GM21737 (cell line): ENCODE data around the gene POP4.
"Not testable (repeated sequence)": the region's sequence is repeated elsewhere in the genome, so short reads cannot be mapped to it uniquely, and the experiment has no call there.

Experiments used
- ATAC-seq: cut with Tn5 transposase; IDR thresholded peaks from one replicate; pipeline ENCODE4 v1.9.1; 2021; ENCODE audit warnings: mild to moderate bottlenecking, moderate library complexity; ENCODE audit not compliant: unreplicated experiment

POP4 gene, protein sequence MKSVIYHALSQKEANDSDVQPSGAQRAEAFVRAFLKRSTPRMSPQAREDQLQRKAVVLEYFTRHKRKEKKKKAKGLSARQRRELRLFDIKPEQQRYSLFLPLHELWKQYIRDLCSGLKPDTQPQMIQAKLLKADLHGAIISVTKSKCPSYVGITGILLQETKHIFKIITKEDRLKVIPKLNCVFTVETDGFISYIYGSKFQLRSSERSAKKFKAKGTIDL

DNA sequence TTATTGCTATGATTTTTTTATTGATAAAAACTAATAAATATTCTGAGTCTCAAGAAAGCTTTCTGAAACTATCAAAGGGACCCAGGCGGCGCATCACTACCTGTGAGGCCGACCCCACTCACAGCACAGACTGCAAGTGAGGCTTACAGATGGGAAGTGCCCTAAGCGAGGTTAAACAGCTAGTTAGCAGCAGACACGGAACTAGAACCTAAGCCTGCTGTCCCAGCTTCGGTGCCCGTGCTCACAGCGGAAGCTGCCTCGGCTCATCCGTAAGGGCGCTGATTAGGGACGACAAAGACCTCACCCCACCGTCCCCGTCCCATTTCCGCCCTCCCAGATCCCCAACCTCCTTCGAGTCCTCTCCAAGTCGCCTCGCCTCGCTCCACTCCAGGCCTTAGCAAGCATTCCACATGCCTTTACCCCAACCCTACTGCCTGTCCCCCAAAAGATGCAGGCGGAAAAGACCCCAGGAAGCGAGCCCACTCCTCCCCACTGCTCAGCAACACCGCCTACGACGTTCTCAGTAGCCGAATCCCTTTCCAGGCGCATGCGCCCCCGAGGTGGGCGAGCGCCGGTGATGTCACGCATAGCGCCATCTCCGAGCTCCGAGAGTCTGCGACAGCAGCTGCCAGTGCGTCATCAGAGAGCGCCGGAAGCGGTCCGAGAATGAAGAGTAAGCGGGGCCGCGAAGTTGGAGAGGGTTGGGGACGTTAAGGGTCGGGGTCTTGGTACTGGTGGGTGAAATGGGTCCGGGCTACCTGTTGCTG, at the start of gene POP4:
TSS of gene POP4 (plus strand) at position 631 of the 767 bp plus-strand sequence. CDS start at position 667, 36 bp downstream.
- peak; percentile 60 for ATAC-seq

DNA sequence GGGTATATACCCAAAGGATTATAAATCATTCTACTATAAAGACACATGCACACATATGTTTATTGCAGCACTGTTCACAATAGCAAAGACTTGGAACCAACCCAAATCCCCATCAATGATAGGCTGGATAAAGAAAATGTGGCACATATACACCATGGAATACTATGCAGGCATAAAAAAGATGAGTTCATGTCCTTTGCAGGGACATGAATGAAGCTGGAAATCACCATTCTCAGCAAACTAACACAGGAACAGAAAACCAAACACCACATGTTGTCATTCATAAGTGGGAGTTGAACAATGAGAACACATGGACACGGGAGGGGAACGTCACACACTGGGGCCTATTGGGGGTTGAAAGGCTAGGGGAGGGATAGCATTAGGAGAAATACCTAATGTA, 47.0 kb upstream of the POP4 start:
- not testable (repeated sequence) for ATAC-seq

DNA sequence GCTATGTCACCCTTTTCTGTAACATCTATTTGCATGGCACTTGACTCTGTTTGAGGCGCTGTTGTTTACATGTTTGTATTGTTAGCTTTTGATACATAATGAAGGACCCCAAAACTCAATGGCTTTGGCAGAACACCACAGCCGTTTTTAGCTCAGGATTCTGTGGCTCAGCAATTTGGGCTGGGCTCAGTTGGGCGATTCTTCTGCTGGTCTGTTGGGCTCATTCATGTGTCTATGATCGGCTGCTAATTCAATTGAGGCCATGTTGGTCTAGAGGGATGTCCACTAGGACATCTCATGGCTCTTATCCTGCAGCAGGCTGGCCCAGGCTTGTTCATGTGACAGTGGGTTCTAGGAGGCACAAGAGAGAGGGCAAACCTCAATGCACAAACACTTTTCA, 46.3 kb upstream of the POP4 start:
- ATAC-seq = no peak

GRCh38 chr19:29560313-29561075, 45.6 kb upstream of the POP4 start:
- no peak for ATAC-seq

DNA sequence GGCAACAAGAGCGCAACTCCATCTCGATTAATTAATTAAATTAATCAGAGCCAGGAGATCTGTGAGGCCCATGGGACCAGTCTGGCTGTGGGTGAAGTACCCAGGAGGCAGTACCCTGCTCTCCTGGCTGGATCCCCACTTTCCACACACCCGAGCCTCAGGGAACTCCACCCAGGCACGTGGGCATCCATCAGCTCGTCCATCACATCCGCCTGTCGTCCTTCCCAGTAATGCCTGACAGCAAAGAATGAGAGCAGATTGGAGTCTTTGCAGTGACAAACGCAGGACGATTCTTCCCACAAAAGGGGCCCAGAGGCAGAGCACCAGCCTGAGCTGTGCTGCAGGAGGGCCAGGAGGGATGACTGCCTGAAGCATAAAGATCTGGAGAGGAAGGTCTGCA, 44.5 kb upstream of the POP4 start:
- no peak for ATAC-seq

DNA sequence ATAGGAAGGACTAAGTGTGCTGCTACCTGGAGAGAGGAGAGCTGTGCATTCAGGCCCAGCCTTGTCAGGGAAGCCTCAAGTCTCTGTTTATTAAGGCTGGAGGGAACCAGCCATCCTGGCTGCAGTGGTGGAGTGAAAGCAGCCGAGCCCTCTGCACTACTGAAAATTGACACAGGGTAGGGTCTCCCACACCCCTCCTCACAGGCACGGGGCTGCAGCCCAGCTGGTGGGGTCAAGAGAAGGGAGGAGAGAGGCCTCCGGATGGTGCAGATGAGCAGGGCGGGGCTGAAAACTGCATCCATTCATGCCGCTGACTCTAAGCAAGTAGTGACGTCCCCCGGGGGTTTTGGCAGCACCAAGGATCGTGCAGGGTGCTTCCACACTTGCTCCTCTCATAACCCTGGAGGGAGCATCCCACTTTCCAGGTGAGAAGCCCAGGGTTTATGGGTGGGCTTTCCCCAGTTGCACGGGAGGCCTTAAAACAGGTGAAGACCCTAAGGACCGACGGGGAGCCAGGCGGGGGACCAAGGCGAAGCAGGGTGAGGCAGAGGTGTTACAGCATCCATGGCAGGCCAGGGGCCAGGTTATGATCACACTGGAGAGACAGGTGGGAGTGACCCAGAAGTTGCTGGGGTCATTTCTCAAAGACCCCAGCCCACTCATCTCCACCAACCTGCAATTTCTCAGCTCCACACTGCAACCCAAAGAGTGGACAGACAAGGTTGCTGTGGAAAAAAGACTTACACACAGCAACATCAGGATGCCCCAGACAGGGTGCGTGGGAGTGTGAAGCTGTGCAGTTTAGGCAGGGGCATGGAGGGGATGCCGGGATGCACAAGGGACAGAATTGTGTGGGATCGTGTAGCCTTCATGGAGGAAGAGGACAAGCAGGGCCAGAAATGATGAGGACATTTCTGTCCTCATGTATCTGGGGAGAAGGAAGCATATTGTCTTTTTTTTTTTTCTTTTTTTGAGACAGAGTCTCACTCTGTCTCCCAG, 43.5 kb upstream of the POP4 start:
- ATAC-seq = no peak

DNA sequence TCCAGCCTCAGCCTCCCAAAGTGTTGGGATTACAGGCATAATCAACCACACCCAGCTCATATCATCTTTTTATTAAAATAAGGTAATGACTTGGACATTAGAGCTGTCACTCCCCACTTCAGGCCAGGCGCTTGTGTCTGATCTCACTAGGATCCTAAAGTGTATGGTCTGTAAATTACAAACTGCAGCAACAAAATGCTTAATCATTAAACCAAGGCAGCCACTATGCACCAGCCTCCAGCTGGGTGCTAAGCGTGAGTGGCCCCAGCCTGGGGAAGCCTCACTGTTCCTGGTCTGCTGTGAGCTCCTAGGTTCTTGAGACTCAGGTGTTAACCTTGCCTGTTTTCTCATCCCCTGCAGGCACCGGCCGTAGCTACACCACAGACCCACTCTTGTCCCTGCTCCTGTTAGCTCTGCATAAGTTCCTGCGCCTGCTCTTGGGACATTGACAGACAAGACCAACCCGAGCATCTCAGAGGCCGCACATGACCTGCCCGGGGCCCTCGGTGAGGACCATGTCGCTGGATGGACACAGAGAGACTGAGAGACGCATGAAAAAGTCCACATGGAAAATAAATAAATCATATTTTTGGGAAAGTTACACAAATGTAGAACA, 42.5 kb upstream of the POP4 start:
- ATAC-seq = no peak

GRCh38 chr19:29564574-29565005, 41.5 kb upstream of the POP4 start:
- ATAC-seq = no peak

DNA sequence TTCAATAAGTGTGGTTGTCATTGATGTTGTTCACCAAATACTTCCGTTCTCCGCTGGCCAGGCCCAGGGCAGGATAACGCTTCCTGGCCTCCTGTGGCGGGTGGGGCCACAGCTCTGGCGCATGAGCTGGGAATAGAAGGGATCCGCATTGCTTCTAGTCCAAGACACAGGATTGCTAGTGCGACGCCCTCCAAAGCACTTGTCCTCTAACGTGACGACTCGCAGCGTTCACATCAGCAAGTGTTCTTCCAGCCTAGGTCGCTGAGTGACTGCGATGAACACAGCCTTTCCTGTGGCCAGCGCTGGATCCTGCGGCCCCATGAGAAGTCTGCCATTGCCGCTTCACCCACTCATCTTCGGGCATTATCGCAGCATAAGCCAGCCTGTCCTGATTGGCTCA, 40.9 kb upstream of the POP4 start:
- no peak for ATAC-seq

GRCh38 chr19:29566496-29567054, 39.5 kb upstream of the POP4 start:
- no peak for ATAC-seq

- ATAC-seq = no peak
Measured at GRCh38 chr19:29567366-29567915, 38.6 kb upstream of the POP4 start.

DNA sequence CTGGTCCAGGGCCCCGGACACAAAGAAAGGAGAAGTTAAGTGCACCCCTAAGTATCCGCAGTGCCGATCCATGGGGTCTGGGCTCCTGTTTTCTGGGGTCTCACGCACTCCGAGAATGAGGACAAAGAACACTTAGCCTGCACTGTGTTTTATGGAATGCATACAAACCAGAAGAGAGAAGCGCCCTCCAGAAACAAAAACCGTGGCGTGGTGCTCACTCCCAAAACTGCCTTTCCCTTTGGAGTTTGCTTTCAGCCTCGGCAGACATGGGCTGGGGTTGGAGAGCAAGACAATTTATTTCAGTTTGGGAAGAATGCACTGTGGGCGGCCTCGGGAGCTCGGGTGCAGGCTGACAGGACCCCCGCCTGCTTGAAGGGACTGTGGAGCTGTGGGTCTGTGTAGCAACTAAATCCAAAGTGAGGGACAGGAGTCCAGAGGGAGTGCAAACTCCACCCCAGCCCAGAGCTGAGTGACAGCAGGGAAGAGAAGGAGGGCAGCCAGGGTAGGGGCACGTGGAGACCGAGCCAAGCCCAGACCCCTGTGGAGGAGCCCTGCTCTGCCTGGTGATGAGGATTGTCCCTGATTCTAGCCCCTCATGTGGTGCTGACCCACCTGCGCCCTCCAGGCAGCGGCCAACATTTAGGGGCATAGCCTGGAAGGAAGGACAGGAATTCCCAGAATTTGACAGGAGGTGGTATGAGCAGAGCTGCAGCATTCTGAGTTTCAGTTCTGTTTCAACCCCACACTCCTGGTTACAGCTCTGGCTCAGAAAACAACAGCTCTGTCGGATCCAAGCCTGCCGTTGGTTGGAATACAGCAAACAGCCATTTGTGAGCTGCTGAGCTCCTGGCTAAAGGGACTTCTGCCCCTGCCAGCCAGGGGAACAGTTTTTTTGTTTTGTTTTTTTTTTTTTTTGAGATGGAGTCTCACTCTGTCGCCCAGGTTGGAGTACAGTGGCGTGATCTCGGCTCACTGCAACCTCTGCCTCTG, 37.8 kb upstream of the POP4 start:
- no peak for ATAC-seq

DNA sequence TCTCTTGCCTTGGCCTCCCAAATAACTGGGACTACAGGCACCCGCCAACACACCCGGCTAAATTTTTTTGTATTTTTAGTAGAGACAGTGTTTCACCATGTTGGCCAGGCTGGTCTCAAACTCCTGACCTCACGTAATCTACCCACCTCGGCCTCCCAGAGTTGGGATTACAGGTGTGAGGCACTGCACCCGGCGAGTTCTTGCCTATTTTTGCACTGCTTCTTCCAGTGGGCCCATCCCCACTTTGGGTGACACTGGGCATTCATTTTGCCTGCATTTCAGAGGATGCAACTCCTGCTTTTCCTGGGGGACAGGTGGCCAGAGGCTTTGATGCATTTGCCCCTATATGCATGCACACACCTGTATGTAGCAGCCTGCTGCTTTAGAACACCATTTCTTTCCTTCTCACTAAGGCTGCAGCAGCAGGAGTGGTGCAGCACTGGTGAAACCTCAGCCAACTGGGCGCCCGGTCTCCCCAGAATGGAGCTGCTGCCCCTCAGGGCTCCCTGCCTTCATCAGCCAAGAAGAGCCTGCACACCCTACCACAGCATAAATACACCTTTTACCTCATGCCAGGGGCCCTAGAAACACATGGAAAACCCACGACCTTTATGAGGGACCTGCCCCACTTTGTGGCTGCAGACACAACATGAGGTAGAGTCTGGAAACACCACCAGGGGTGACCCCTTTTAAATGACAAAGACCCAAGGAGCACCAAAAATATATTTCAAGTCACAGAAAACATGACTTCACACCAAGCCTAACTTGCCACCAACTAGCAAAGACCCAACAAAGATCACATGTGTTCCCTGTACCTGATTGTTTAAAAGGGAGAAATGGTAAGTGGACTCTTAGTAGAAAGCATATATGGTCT, 36.8 kb upstream of the POP4 start:
- no peak for ATAC-seq

DNA sequence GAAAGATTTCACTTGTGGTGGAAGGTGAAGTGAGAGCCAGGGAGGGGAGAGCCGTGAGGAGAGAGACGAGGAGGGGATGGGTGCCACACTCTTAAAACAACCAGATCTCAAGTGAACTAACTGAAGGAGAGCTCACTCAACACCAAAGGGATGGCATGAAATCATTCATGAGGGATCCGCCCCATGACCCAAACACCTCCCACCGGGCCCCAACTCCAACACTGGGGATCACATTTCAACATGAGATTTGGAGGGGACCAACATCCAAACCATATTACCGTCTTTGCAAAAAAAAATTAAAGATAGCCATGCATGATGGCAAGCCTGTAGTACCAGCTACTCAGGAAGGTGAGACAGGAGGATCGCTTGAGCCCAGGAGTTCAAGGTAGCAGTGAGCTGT, 34.9 kb upstream of the POP4 start:
- ATAC-seq = no peak

- ATAC-seq = no peak
Measured at GRCh38 chr19:29573486-29573885, 32.6 kb upstream of the POP4 start.

DNA sequence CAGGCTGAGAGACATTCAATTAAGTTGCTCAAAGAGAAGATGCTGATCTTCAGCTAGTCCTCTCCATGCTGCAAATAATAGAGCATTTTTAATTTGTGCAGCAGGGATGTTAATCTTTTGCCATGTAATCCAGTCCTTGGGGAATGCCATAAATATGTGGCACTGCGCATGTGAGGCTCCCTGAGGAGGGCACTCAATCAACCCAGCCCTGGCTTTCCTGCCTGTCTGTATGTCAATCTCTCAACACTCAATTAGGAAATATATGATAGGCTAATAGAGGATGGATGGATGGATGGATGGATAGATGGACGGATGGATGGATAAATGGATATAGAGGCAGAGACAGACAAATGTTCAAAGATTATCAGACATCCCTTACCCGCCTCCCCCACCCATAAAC, 31.6 kb upstream of the POP4 start:
- ATAC-seq = no peak

DNA sequence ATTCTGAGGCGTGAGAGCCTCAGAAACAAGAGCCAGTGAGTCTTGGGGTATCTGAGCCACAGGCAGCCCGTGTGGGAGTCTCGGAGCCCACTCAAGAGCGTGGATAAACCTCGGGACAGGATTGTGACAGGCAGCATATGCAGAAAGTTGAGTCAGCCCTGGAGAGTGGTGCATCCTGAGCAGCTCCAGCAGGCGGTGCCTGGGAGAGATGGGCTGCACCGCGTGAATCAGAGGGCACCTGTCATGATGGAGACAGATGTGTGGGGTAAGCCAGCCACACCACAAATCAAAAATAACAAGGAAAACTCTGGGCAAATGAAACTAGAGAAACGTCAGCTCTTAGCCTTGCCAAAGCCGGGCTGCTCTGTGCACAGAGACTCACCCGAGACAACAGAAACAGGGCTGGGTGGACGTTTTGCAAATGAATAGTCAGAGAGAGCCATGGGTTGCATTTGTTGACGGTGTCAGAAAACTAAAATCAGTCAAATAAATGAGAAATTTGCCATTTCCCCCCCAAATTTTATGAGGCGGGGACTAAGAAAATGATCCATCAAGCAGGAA, 30.0 kb upstream of the POP4 start:
- no peak for ATAC-seq
